GM19438 (cell line): ENCODE data around the gene DUOXA1.
"Not testable (repeated sequence)": the region's sequence is repeated elsewhere in the genome, so short reads cannot be mapped to it uniquely, and the experiment has no call there.

Experiments used
- ATAC-seq: cut with Tn5 transposase; IDR thresholded peaks from one replicate; pipeline ENCODE4 v1.9.1; 2021; ENCODE audit warnings: low read depth; ENCODE audit not compliant: unreplicated experiment

DUOXA1 gene

DNA sequence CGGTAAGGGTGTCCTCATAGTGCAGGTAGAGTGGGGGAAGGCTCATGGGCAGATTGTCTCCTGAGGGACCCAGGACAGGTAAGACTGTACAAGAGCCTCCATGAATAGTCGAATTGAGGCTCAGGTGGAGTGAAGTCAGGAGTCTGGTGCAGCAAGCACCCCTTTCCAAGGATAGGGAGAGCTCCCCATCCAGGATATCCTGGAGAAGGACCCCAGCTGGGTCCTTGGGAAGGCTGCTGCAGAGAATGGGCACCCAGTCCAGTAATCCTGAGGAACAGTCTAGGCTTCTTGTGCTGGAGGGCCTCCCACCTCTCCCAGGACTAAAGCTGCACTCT, 15.0 kb downstream of the DUOXA1 start:
- no peak for ATAC-seq

- ATAC-seq: no peak
Measured at GRCh38 chr15:45114076-45114750, 15.5 kb downstream of the DUOXA1 start, which contains the start of the genes DUOX2 and DUOXA2. Gene DUOX2, minus strand, starts transcription at chr15:45114172. Its CDS starts 761 bp downstream, at chr15:45113411. Gene DUOXA2, plus strand, starts transcription at chr15:45114326. Its CDS starts 280 bp downstream, at chr15:45114606.

- ATAC-seq: no peak
Measured at GRCh38 chr15:45113380-45113990, 16.2 kb downstream of the DUOXA1 start.

- ATAC-seq: no peak
Measured at GRCh38 chr15:45112591-45113379, 16.9 kb downstream of the DUOXA1 start.

- ATAC-seq: no peak
Measured at GRCh38 chr15:45112143-45112590, 17.5 kb downstream of the DUOXA1 start.

GRCh38 chr15:45111390-45112142, 18.1 kb downstream of the DUOXA1 start:
- no peak for ATAC-seq

- no peak for ATAC-seq
Measured at GRCh38 chr15:45110256-45110820, 19.3 kb downstream of the DUOXA1 start.

- no peak for ATAC-seq
Measured at GRCh38 chr15:45107941-45108630, 21.6 kb downstream of the DUOXA1 start.

- no peak for ATAC-seq
Measured at GRCh38 chr15:45106002-45106790, 23.5 kb downstream of the DUOXA1 start.

DNA sequence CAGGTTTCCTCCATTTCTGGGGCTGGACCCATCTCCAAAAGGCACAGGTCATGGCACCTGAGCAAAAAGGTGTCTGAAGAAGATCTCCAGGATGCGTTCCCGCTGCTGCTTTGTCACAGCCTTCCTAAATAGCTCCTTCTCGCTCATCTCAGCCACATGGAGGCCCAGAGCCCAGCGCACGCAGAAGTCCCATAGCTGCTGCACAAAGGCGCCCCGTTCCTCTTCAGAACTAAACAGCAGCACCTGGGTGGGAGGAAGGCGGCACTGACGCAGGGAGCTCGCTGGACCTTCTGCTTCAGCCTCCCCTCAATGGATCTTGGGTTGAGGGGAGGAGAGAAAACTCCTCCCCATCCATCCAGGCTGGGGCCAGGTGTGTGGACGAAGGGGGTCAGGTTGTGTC, 24.1 kb downstream of the DUOXA1 start:
- ATAC-seq: no peak

- not testable (repeated sequence) for ATAC-seq
Measured at GRCh38 chr15:45104170-45104569, 25.5 kb downstream of the DUOXA1 start.

GRCh38 chr15:45102226-45102625, 27.5 kb downstream of the DUOXA1 start:
- ATAC-seq: no peak

DNA sequence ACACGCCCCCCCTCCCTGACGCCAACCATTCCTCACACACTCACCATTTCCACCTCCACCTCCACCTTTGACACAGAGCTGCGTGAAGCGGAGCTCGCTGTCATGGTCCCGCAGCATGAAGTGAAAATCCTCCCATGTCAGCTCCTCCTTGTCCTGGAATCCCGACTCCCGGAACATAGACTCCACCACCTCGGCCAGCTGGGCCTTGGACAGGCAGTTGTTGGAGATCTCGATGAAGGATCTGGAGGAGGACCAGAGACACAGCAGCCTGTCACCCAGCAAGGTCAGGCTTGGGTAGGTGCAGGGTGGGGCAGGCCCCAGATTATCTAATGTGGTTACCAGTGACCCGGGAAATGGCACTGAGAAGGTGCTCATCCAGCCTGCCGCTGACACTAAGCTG, 27.9 kb downstream of the DUOXA1 start:
- ATAC-seq: no peak

- no peak for ATAC-seq
Measured at GRCh38 chr15:45100884-45101625, 28.6 kb downstream of the DUOXA1 start.

- no peak for ATAC-seq
Measured at GRCh38 chr15:45099549-45100165, 30.0 kb downstream of the DUOXA1 start.

DNA sequence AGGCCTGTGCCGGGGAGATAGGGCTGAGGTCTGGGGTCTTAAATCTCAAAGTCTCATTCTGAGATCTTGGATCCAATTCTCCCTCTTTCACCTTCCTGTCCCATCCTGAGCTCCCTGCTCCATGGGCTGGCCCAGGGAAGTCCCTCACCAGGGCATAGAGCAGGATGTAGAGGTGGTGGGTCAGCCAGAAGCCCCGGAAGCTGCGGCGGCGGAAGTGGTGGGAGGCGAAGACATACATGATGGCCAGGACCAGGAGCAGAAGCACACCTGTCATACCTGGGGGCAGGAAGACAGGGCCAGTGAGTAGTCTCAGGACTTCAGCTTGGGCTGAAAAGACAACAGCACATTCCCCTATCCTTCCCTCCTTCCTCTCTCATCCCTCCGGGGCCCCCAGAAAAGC, 32.2 kb downstream of the DUOXA1 start:
- ATAC-seq: no peak

GRCh38 chr15:45095661-45096060, 34.0 kb downstream of the DUOXA1 start:
- ATAC-seq: no peak

GRCh38 chr15:45094358-45094730, 35.3 kb downstream of the DUOXA1 start:
- ATAC-seq: no peak
